Thyroid gland (tissue), 4 donors: ENCODE measurements around the gene FOXO3. TPM values are rescaled to one million over a fixed set of nuclear protein-coding genes. Genes with fewer than 3 reads are reported as not detected.

ENCODE experiments used
- DNase-seq, 2 donors: peaks; one replicate each; pipeline ENCODE4 v3.0.0-alpha.2; 2019
- H3K27ac ChIP-seq, 3 donors: fragments of 200-600 bp; sonication (generic); 1 replicate in 2 of 3; 2 replicates in 1 of 3; pipeline ENCODE4 v1.5.1; 2016 to 2019; ENCODE audit warnings: mild to moderate bottlenecking in 1 of 3, moderate library complexity in 1 of 3
- H3K27me3 ChIP-seq: fragments of 200-600 bp; sonication (generic); one replicate; pipeline ENCODE4 v1.5.1; 2019
- H3K36me3 ChIP-seq, 2 donors: fragments of 200-600 bp; sonication (generic); one replicate each; pipeline ENCODE4 v1.5.1; 2016 to 2019
- H3K4me1 ChIP-seq, 2 donors: fragments of 200-600 bp; sonication (generic); one replicate each; pipeline ENCODE4 v1.5.1; 2017 to 2019
- H3K4me3 ChIP-seq, 3 donors: fragments of 200-600 bp; sonication (generic); replicated peaks in 1 of 3; 1 replicate in 2 of 3; 2 replicates in 1 of 3; pipeline ENCODE4 v1.5.1; 2016; ENCODE audit warnings: mild to moderate bottlenecking in 1 of 3
- H3K9me3 ChIP-seq: fragments of 200-600 bp; sonication (generic); one replicate; pipeline ENCODE4 v1.5.1; 2017
- POLR2A ChIP-seq, 2 donors: fragments of 450-650 bp; IDR thresholded peaks; one replicate each; pipeline ENCODE4 v1.6.1; 2017; ENCODE audit warnings: antibody characterized with exemption in 2 of 2, mild to moderate bottlenecking in 2 of 2, moderate library complexity in 1 of 2
- WGBS, 2 donors: methylation state at CpG; one replicate each; pipeline ENCODE4 v1.1.5; 2017; 5-methylcytosine and 5-hydroxymethylcytosine counted together
- intact Hi-C: fragments of 100-400 bp; cut with DNase I; formaldehyde crosslinking; loops from one replicate; pipeline ENCODE4 v1.15.1; 2023
- total RNA-seq, 4 donors: library from RNA; depleted of rRNA; stranded (reverse); fragments of >200 nt; gene quantifications; one replicate each; pipeline ENCODE4 v1.2.3, GENCODE V29; 2016
- TF ChIP-seq, protein P1 (sequence below), 6 experiments: fragments of 200-600 bp in 3 of 6; fragments of 450-650 bp in 3 of 6; sonication (generic) in 3 of 6; IDR thresholded peaks; one replicate each; pipeline ENCODE4 v1.5.1; 2016 to 2019; ENCODE audit warnings: antibody characterized with exemption in 6 of 6, mild to moderate bottlenecking in 2 of 6, inconsistent platforms in 1 of 6, moderate library complexity in 1 of 6

The FOXO3 gene
- total RNA-seq, 4 donors from 2014 or later = 61.8 to 103 (median 76.8) TPM

DNA sequence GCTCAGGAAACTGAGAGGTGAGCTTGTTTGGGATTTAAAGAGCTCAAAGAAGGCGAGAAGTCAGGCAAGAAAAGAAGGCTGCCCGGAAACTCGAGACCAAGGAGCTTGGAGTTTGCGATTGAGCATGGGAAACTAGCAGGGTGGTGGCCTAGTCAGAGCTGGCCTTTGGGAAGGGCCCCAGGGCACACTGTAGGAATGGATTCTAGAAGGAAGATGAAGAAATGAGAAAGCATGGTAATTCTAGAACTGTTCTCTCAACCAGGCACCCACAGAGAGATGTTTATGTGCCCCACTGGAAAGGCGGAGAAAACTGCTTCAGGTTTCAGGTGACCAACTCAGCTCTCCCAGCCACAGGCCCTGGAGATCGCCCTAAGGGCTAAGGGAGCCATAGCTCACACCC, 126.2 kb downstream of the FOXO3 start:
- Histone ChIP-seq H3K36me3 (no peaks in the 10 kb centered on the region), H3K27ac (no peak overlapping the region), H3K27me3 (no peaks in the 10 kb centered on the region), H3K4me3 (no peak overlapping the region), H3K4me1 (peaks cover 10 to 13% of the 10 kb centered on the region in 2 donors), H3K9me3 (no peaks in the 10 kb centered on the region)
- TF ChIP-seq, protein P1, sequence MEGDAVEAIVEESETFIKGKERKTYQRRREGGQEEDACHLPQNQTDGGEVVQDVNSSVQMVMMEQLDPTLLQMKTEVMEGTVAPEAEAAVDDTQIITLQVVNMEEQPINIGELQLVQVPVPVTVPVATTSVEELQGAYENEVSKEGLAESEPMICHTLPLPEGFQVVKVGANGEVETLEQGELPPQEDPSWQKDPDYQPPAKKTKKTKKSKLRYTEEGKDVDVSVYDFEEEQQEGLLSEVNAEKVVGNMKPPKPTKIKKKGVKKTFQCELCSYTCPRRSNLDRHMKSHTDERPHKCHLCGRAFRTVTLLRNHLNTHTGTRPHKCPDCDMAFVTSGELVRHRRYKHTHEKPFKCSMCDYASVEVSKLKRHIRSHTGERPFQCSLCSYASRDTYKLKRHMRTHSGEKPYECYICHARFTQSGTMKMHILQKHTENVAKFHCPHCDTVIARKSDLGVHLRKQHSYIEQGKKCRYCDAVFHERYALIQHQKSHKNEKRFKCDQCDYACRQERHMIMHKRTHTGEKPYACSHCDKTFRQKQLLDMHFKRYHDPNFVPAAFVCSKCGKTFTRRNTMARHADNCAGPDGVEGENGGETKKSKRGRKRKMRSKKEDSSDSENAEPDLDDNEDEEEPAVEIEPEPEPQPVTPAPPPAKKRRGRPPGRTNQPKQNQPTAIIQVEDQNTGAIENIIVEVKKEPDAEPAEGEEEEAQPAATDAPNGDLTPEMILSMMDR (IDR thresholded peaks at IDR 0.05) = no peak
- no peak for TF ChIP-seq POLR2A (IDR thresholded peaks at IDR 0.05)
- intact Hi-C loops = no loop called here
- DNase-seq = no peak
- WGBS, 2 donors = 85 to 86% methylated on average over 6 of the region's 6 CpGs

DNA sequence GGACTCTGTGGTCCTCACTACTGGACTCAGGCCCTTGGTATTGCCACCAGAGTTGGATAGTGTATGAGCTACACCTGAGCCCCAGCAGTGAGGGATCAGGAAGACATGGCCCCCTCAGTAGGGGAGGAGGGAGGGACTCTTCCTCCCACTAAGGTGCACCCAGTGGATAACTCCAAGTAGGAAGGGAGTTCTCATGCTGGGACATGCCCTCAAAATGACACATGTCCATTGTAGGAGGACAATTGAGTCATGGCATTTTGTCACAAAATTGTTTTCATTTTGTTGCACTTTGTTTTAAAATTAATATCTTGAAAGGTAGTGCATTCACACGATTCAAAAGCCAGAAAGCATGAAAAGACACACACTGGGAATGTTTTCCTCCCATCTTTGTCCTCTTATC, 127.2 kb downstream of the FOXO3 start:
- Histone ChIP-seq H3K36me3 (no peaks in the 10 kb centered on the region), H3K27me3 (no peaks in the 10 kb centered on the region), H3K4me1 (peaks cover 10 to 13% of the 10 kb centered on the region in 2 donors), H3K27ac (no peak overlapping the region), H3K4me3 (no peak overlapping the region), H3K9me3 (no peaks in the 10 kb centered on the region)
- DNase-seq = no peak
- intact Hi-C loops = no loop called here
- 91 to 96% methylated on average over 1 of the region's 1 CpG for WGBS, 2 donors
- TF ChIP-seq, protein P1 (IDR thresholded peaks at IDR 0.05) = no peak
- TF ChIP-seq POLR2A (IDR thresholded peaks at IDR 0.05) = no peak

GRCh38 chr6:108689272-108690161, 128.8 kb downstream of the FOXO3 start:
- WGBS, 2 donors = 58 to 80% methylated on average over 11 to 15 of the region's 15 CpGs
- peak overlapping the region; percentile 15 to 55 (median 36) for H3K27ac ChIP-seq
- H3K9me3 ChIP-seq = no peaks in the 10 kb centered on the region
- H3K36me3 ChIP-seq = no peaks in the 10 kb centered on the region
- H3K4me1 ChIP-seq = peaks cover 10 to 13% of the 10 kb centered on the region in 2 donors
- TF ChIP-seq, protein P1 (IDR thresholded peaks at IDR 0.05) = no peak
- no peak for TF ChIP-seq POLR2A (IDR thresholded peaks at IDR 0.05)
- intact Hi-C loops = no loop called here
- no peaks in the 10 kb centered on the region for H3K27me3 ChIP-seq
- no peak overlapping the region for H3K4me3 ChIP-seq
- peak; percentile 88 to 92 for DNase-seq

- no peak for DNase-seq
- TF ChIP-seq, protein P1 (IDR thresholded peaks at IDR 0.05) = no peak
- TF ChIP-seq POLR2A (IDR thresholded peaks at IDR 0.05) = no peak
- no peaks in the 10 kb centered on the region for H3K9me3 ChIP-seq
- intact Hi-C loops = no loop called here
- no peak overlapping the region for H3K27ac ChIP-seq
- H3K27me3 ChIP-seq = no peaks in the 10 kb centered on the region
- no peaks in the 10 kb centered on the region for H3K36me3 ChIP-seq
- H3K4me1 ChIP-seq = peaks cover 10 to 13% of the 10 kb centered on the region in 2 donors
- H3K4me3 ChIP-seq = no peak overlapping the region
- WGBS, 2 donors = 92 to 94% methylated on average over 6 of the region's 6 CpGs
Measured at GRCh38 chr6:108690326-108691049, 129.8 kb downstream of the FOXO3 start.
